Mucosa of descending colon (tissue), 3 donors: ENCODE measurements around the gene TCF4. TPM values are rescaled to one million over a fixed set of nuclear protein-coding genes. Genes with fewer than 3 reads are reported as not detected.

Experiments
- ATAC-seq: fragments of 200-7000 bp; cut with Tn5 transposase; one replicate; pipeline ENCODE4 v1.9.1; 2020; ENCODE audit warnings: mild to moderate bottlenecking, moderate library complexity
- DNase-seq, 3 donors: peaks; one replicate each; pipeline ENCODE4 v3.0.0-alpha.2; 2020
- H3K36me3 ChIP-seq: fragments of 200-600 bp; one replicate; pipeline ENCODE4 v1.8.0; 2021; ENCODE audit warnings: low read depth, mild to moderate bottlenecking
- H3K4me1 ChIP-seq: fragments of 200-600 bp; one replicate; pipeline ENCODE4 v1.8.0; 2021; ENCODE audit warnings: low read depth, mild to moderate bottlenecking
- H3K4me3 ChIP-seq: fragments of 200-600 bp; one replicate; pipeline ENCODE4 v1.8.0; 2021; ENCODE audit warnings: mild to moderate bottlenecking
- H3K9me3 ChIP-seq: fragments of 200-600 bp; one replicate; pipeline ENCODE4 v1.8.0; 2021; ENCODE audit warnings: mild to moderate bottlenecking
- CTCF ChIP-seq: fragments of 200-600 bp; IDR thresholded peaks from one replicate; pipeline ENCODE4 v1.8.0; 2022; ENCODE audit warnings: antibody characterized with exemption, mild to moderate bottlenecking
- intact Hi-C, 2 donors: fragments of 100-400 bp; cut with DNase I in 1 of 2; cut with micrococcal nuclease in 1 of 2; formaldehyde crosslinking; loops; one replicate each; pipeline versions ENCODE4 v1.11.0 to v1.11.1; 2022; cut with DNase I, micrococcal nuclease
- total RNA-seq, 3 donors: library from RNA; stranded (reverse); fragmentation: NEBNext Ultra II Directional in 2 of 3; extraction: Animal tissue kit (Norgen Biotek cat#: 25700) in 2 of 3; gene quantifications; one replicate each; pipeline versions ENCODE4 v1.2.1 to v1.2.4, GENCODE V29; 2021 to 2023
- donor health status: DM: no; HTN: no; CAD: no; lungs with moderate emphysema.
- donor health status: DM: no; HTN: no; CAD: no.
- donor health status: DM: no; HTN: yes; CAD: no.

Gene TCF4
- total RNA-seq, 3 donors from 2014 or later, result 20.7 to 88.2 (median 24.6) TPM

GRCh38 chr18:55248495-55248894 is 339.5 kb downstream of the TCF4 start:
- Histone ChIP-seq H3K36me3 (no peaks in the 10 kb centered on the region), H3K9me3 (no peaks in the 10 kb centered on the region), H3K4me1 (no peaks in the 10 kb centered on the region), H3K4me3 (no peak overlapping the region)
- ATAC-seq (peak; percentile 34), DNase-seq (no peak)
- no peak for TF ChIP-seq CTCF
- intact Hi-C loops, result no loop called here

DNA sequence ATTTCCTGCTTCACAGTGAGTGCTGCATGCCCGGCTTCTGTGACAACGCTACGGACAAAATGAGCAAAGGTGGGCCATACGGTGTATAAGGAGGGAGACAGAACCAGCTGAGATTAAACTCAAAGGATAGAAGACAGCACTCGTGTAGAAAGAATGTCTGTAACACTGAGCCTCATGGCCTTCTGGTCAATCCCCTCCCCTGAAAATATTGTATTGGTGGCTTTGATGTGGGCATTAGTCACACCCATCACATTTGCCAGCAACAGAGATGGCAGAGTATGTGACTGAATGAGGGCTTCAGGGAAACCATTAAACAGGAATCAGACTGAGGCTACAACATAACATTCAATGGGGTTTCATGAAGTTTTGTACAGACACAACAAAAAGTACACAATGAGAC is 341.0 kb downstream of the TCF4 start:
- intact Hi-C loops, result no loop called here
- no peaks in the 10 kb centered on the region for H3K36me3 ChIP-seq
- no peaks in the 10 kb centered on the region for H3K9me3 ChIP-seq
- DNase-seq, result no peak
- no peak for ATAC-seq
- TF ChIP-seq CTCF, result no peak
- H3K4me3 ChIP-seq, result no peak overlapping the region
- H3K4me1 ChIP-seq, result no peaks in the 10 kb centered on the region

GRCh38 chr18:55246278-55246677 is 341.7 kb downstream of the TCF4 start:
- ATAC-seq (no peak), DNase-seq (no peak)
- H3K4me3 ChIP-seq, result no peak overlapping the region
- no peak for TF ChIP-seq CTCF
- H3K4me1 ChIP-seq, result no peaks in the 10 kb centered on the region
- H3K36me3 ChIP-seq, result no peaks in the 10 kb centered on the region
- intact Hi-C loops, result no loop called here
- no peaks in the 10 kb centered on the region for H3K9me3 ChIP-seq

DNA sequence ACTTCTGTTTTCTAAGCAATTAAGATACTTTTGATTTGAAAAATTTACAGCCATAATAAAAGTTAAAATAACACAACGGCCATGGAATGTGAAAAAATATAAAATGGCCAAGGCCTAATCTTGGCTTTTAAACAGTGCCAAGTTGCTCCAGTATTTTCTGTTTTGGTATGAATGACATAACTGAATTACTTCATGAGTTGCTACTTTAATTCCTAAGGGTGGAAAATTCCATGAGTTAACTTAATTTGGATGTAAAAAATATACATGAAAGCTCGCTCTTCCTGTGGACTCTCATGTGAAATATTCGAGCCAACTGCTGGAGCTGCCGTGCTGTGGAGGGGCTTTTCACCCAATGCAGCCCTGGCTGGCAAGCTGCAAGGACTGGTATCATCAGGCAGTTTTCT is 342.8 kb downstream of the TCF4 start:
- H3K9me3 ChIP-seq, result no peaks in the 10 kb centered on the region
- no peaks in the 10 kb centered on the region for H3K36me3 ChIP-seq
- H3K4me3 ChIP-seq, result no peak overlapping the region
- no peak for DNase-seq
- no peak for TF ChIP-seq CTCF
- no peaks in the 10 kb centered on the region for H3K4me1 ChIP-seq
- no peak for ATAC-seq
- intact Hi-C loops, result no loop called here

DNA sequence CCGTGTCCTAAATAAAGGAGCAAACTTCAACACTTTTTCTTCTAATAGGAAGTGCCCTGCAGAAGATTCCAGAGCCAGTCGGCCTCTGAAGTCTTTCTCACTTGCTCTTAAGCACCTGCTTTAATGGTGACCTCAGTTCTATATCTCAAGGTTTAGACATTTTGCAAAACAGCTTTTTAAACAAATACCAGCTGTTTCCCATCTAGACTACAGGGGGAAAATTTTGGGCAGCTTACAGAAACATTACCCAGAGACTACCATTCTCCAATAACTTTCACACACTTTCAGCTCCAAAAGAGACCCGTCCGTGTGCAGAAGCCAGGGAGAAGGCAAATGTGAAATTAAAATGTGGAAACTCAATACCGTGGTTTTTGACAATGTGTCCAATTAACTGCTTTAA is 343.4 kb downstream of the TCF4 start:
- Histone ChIP-seq H3K36me3 (no peaks in the 10 kb centered on the region), H3K9me3 (no peaks in the 10 kb centered on the region), H3K4me1 (no peaks in the 10 kb centered on the region), H3K4me3 (no peak overlapping the region)
- no peak for TF ChIP-seq CTCF
- intact Hi-C loops, result no loop called here
- DNase-seq, result no peak
- no peak for ATAC-seq

DNA sequence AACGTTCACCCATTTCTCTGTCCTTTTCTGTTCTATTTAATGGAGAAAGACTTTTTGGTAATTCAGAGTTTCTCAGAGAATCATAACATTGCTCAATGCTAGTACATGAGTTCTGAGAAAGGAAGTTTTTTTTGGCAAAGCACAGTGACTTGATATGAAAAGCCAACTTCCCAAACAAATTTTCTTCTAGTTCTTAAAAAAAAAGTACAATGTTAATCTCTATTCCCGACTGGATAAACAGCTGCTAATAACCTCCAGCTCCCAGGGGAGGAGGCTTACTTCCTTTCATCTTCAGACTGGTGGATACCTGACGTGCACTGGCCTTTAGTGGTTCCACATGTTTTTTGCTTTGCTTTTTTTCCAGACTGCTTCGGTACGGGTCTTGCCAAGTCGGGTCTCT is 344.1 kb downstream of the TCF4 start:
- H3K4me3 ChIP-seq, result no peak overlapping the region
- intact Hi-C loops, result no loop called here
- DNase-seq (no peak), ATAC-seq (no peak)
- no peak for TF ChIP-seq CTCF
- H3K9me3 ChIP-seq, result no peaks in the 10 kb centered on the region
- H3K4me1 ChIP-seq, result no peaks in the 10 kb centered on the region
- no peaks in the 10 kb centered on the region for H3K36me3 ChIP-seq
